GM23248 (cell line): ENCODE measurements around the gene SOX8.

Experiments
- EZH2 ChIP-seq: fragments of 200-600 bp; sonication (generic); IDR thresholded peaks from 2 replicates; pipeline ENCODE4 v1.6.1; 2018; ENCODE audit warnings: antibody characterized with exemption, mild to moderate bottlenecking; ENCODE audit not compliant: insufficient read depth, poor library complexity, severe bottlenecking
- EZH2phosphoT487 ChIP-seq: fragments of 200-600 bp; sonication (generic); IDR thresholded peaks from 2 replicates; pipeline ENCODE4 v1.6.1; 2018; ENCODE audit warnings: antibody characterized with exemption, moderate library complexity, mild to moderate bottlenecking, low read depth; ENCODE audit not compliant: insufficient read depth

GRCh38 chr16:1022466-1022865 lies 40.9 kb downstream of the SOX8 start:
- no peak for TF ChIP-seq EZH2
- TF ChIP-seq EZH2phosphoT487 = no peak
